Middle frontal gyrus (tissue), 1 donor: ENCODE measurements around the gene NFATC1.

ENCODE experiments used
- DNase-seq: peaks from one replicate; pipeline ENCODE4 v3.0.0-alpha.2; 2015; ENCODE audit warnings: low spot score; ENCODE audit errors: extremely low spot score

NFATC1 gene

GRCh38 chr18:79487183-79487800 is 91.6 kb downstream of the NFATC1 start:
- no peak for DNase-seq

GRCh38 chr18:79487801-79488201 is 92.1 kb downstream of the NFATC1 start:
- no peak for DNase-seq

- DNase-seq: no peak
These were observed 92.8 kb downstream of the NFATC1 start for GRCh38 chr18:79488311-79489050.

GRCh38 chr18:79489051-79489898 is 93.5 kb downstream of the NFATC1 start:
- no peak for DNase-seq

- no peak for DNase-seq
These were observed 94.3 kb downstream of the NFATC1 start for GRCh38 chr18:79489899-79490625.

- DNase-seq: no peak
These were observed 94.9 kb downstream of the NFATC1 start for GRCh38 chr18:79490626-79491041.

- no peak for DNase-seq
These were observed 95.4 kb downstream of the NFATC1 start for GRCh38 chr18:79491081-79491551.

GRCh38 chr18:79493211-79493800 is 97.6 kb downstream of the NFATC1 start:
- no peak for DNase-seq

GRCh38 chr18:79493801-79494211 is 98.1 kb downstream of the NFATC1 start:
- no peak for DNase-seq

GRCh38 chr18:79494936-79495335 is 99.2 kb downstream of the NFATC1 start:
- DNase-seq: no peak

- DNase-seq: no peak
These were observed 99.9 kb downstream of the NFATC1 start for GRCh38 chr18:79495591-79496071.

GRCh38 chr18:79496237-79496977 is 100.7 kb downstream of the NFATC1 start:
- no peak for DNase-seq

GRCh38 chr18:79496978-79497637 is 101.4 kb downstream of the NFATC1 start:
- no peak for DNase-seq

GRCh38 chr18:79497638-79498081 is 101.9 kb downstream of the NFATC1 start:
- DNase-seq: no peak

GRCh38 chr18:79498662-79499061 is 102.9 kb downstream of the NFATC1 start:
- no peak for DNase-seq

- no peak for DNase-seq
These were observed 105.3 kb downstream of the NFATC1 start for GRCh38 chr18:79501006-79501405.

- no peak for DNase-seq
These were observed 107.1 kb downstream of the NFATC1 start for GRCh38 chr18:79502782-79503181.

GRCh38 chr18:79503406-79503805 is 107.7 kb downstream of the NFATC1 start:
- no peak for DNase-seq

- DNase-seq: no peak
These were observed 108.3 kb downstream of the NFATC1 start for GRCh38 chr18:79504034-79504433.
